ENCODE data around the gene PLD5.
"Not testable (repeated sequence)": the region's sequence is repeated elsewhere in the genome, so short reads cannot be mapped to it uniquely, and the experiment has no call there.

Gene PLD5

DNA sequence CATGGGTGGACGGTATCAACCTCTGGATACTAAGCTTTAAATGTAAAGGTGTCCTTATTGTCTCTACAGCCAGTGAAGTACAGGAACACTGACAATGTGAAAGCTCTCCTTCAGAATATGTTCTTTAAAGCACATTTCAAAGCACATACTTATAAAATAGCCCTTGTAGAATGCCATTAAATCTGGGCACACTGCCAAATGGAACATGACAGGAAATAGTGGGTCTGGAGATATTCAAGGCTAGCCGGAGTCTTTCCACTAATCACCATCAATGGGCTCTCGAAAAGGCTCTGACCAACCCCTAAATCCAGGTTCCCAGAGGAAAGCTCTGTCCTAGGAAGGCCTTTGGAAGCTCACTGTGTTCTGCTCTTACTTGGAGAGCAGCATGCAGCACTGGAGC is 46.6 kb downstream of the PLD5 start:
- DNase-seq: peak in 2 of 3 experiments; percentile 14 to 57

DNA sequence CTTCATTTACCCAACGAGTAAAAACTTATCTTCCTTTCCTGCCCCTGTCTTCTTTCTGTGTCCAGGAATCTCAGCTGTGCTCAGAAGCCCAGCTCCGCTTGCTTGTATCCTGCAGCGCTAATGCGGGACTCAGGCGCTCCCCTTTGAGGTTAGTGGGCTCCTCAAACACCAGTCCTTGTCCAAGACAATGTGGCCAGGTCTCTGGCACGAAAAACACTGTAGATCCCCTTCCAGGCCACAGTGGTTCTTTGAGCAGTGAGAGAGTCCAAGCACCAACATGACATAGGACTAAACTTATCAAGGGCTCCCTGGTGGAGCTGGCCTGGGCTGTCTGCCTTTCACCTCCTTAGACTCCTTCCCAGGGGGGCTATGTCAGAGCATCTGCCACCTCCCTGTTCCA is 53.7 kb downstream of the PLD5 start:
- no peak for DNase-seq

DNA sequence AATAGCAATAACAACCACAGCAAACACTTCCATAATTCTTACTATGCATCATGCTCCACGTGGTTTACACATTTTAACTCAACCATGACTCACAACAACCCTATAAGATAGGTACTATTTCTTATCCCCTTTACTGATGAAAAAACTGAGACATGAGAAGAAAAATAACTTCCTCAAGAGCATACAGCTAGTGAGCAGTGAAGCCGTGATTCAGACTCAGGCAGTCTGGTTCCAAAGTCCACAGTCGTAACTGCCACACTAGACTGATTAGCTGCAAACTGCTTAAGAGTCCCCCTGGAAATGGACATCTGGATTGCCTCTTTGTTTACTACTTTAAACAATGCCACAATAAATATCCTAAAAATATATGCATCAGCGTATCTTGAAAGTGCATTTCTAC is 55.7 kb downstream of the PLD5 start:
- DNase-seq: no peak

DNA sequence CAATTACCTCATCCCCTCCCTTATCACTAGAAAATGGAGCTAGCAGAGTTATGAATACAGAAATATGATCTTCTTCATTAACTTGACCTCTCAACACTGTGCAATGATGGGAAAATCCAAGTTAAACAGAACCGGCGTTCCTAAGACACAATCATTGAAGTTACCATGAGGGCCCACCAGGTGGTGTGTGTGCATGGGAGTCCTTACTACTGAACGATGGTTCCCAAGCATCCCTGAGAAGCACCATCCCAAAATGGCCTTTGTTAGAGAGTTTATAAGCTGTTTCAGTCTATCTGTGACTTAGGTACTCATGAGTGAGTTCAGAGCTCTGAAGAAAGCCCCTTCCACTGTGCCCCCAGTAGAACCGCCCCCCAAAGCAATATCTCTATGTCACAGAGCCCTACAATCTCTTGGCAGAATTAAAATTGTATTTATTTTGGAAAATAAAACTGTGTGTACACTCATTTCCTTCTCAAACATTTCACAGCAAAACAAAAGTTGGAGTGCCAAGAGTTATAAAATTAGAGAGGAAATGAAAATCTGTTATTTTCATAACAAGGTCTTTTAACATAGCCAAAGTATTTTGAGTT is 56.8 kb downstream of the PLD5 start:
- peak; percentile 6 to 64 (median 8) for DNase-seq

DNA sequence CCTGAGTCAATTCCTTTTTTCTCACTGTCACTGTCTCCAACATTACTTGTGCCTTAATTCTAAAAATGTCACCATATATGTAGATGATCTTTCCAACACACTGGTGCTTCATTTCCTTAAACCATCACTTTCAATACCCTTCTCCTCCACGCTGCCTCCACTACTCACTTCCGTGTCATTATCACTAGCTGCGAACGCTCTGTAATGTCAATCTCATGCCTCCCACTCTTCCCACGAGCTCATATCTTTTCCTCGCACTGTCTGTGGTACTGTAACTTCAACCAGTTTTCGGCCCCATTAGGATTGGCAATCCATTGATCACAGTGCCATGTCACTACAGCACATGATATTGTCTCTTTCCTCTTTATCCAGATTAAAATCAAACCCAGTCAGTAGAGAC is 61.6 kb downstream of the PLD5 start:
- DNase-seq: no peak

DNA sequence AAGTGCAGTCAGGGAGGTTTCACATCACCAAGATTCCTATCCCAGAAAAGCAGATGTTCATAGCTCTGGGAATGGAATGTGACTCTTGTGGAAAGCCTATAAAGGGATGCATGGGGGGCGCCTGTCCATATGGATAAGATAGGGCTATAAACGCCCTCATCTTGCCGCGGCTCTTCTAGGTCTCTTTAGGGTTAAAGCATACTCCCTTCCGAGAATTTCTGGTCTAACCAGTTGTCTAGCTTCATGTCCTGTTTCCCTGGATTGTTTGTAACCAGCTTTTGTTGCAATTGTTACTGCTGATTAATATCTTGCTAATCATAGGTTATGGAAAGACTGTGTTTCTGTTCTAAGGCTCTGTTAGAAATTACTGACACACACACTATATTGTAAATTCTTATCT is 64.8 kb downstream of the PLD5 start:
- DNase-seq: not testable (repeated sequence)

DNA sequence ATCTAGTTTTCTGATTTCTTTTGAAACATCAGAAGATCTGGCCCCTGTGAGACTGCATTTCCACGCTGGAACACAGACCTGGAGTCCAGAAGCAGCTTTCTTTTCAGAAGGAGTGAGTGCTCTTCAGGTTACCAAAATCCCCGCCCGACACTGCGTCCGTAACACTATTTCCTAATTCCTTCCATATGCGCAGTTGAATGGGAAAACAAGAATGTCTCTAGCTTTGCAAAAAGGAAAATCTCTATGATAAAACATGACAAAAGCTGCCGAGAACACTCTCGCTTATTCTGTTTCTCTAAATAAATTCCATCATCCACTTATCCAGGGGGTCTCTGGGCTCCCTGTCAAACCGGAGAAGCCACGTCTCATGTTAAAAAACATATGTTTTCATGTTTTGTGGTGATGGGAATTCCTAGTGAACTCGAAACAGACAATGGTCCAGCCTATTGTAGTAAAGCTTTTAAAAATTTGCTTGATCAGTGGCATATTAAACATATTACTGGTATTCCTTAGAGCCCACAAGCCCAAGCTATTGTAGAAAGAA is 67.7 kb downstream of the PLD5 start:
- no peak for DNase-seq

DNA sequence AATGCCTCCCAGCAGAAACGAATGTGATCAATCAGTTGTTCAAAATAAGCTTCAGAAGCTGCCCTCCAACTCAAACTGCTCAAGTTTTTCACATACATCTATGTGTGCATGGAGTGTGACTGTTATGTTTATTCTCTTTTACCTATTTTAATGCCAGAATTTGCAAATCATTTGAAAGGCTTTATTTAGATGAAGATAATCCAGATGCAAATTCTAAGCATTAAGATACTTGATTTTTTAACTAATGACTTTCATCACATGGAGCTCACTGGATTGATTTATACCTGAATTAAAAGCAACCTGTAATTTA is 69.5 kb downstream of the PLD5 start:
- DNase-seq: no peak

DNA sequence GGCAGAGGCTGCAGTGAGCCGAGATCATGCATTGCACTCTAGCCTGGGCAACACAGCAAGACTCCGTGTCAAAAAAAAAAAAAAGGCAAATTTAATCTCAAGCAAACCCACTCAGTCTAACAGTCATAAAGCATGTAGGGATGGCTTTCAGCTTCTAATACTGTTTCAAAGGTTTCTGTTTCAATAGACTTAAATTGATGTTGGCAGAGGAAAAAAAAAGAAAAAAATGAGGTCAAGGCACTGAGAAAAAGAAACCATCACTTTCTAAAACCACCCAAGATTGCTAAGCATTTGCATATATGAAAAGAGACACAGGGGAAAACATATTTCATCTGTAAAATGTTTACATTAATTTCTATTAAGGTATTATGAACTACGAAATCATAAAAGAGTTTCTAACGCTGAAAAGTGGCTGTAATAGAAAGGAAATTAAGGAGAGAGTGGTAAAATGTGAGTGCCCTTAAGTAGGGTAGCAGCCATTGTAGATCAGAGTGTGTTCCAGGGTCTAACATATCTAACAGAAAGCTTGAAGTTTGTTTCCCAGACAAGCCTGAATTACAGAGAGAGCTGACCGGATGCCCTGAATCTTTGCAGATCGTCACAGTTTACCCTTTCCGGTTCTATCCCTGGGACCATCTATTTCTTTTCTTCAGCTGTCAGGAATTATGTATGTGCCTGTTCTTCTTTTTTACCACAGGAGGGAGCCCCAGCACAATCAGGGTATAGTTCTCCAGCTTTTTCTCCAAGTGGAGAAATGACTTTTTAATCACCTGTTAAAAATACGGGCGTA is 70.0 kb downstream of the PLD5 start:
- peak in 2 of 3 experiments; percentile 12 to 72 for DNase-seq

DNA sequence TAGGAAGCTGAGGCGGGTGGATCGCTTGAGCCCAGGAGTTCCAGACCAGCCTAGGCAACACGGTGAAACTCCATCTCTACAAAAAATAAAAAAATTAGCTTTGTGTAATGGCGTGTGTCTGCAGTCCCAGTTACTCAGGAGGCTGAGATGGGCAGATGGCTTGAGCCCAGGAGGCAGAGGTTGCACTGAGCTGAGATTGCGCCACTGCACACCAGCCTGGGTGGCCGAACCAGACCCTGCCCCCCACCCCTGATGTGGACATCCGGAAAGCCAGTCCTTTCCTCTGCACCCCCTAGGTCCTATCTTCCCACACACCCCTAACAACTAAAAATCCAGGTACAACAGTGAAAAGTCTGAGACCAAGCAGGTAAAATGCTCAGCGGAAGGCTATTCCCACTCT is 71.9 kb downstream of the PLD5 start:
- no peak for DNase-seq

DNA sequence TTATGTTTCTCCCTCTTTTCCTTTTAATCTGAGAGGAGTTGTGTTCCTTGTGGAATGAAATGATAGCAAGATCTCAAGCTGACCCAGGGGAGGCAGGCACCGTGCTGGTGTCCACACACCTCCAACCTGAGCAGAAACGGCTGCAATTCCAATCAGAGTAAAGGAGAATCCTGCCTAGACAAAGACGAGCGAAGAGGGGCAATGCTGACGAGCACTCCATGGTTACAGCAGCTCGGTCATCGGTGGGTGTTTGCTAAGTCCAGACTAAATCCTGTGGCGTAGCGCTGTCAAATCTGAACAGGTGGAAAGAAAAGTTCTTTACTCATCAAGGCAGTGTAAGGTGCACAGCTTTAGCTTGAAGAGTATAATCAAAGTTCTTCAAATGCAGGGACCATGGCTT is 74.8 kb downstream of the PLD5 start:
- peak in 1 of 3 experiments; percentile 36 for DNase-seq

DNA sequence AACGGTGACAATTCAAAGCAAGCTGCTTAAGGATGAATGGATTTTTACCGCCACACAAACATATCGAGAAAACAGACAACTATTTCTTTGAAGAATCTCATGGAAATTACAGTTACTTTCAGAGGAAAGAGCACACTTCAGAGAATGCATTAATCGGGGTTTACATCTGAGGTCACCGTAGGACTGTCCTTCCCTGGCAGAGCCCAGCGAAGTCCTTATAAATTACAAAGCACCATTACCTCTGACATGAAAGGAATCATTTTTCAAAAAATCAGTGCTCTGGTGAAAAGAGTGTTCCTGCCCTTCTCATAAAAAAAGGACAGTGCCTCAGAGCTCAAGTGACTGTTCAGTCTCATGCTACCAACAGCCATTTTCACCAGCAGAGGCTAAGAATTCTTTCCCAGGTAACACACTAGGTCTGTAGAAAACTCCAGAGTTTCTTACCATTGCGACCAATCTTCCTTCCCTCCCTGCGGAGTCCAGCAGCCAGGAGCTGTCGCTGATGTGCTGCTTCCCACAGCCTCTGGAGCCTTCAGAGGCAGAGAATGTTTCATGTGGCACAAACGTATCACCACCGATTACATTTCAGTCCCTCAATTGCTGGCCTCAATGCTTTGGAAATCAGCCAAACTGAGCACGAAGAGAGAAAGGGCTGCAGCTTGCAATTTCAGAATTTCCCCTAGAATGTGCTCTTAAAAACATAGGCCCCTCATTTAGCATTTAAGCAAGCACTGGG is 75.4 kb downstream of the PLD5 start:
- DNase-seq: peak in 1 of 3 experiments; percentile 36

DNA sequence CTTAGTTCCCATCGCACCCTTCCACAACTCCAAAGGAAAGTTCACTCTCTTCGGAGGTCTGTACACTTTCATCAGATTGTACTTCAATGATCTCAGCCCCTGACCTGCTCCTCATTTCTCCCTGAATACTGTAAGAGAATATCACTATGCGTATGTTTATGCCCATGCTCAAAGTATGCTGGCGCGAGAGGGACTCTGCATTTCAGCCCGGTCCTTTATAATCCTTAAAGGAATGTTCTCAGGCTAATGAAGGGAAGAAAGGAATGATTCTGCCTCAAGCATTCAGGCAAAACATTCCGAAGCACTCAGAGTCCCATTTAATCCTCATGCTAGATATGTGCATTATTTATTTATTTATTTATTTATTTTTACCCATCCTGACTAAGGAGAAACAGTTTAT is 76.8 kb downstream of the PLD5 start:
- no peak for DNase-seq

DNA sequence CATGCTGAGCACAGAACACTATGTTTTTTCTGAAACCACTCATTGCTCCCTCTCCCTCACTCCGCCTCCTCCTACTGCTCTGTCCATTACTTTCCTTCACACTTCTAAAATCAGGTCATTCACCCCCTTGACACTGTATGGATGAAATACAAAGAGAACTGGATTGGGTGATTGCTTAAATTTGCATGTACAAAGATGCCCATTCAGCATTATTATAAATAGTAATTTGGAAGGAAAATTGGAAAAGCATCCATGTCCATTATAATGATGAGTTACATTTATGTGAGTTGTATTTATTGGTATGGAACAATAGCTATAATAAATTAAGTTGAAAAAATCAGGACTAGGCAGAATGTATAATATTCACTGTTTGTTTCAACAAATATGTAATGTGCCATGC is 83.7 kb downstream of the PLD5 start:
- DNase-seq: no peak

DNA sequence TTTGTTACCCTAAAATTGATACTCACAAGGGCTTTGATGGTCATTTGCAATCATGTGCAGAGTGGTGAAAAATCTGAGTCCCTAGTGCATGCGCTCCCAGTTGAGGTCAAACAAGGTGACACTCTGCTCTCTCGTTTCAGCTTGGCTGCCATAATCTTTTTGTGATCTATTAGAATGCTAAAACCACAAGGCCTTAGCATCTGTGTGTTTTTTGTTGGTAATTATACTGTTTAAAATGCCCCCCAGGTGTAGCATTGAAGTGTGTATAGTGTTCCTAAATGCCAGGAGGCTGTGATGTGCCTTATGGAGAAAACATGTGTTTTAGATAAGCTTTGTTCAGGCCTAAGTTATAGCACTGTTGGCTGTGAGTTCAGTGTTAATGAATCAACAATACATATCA is 89.3 kb downstream of the PLD5 start:
- DNase-seq: no peak

DNA sequence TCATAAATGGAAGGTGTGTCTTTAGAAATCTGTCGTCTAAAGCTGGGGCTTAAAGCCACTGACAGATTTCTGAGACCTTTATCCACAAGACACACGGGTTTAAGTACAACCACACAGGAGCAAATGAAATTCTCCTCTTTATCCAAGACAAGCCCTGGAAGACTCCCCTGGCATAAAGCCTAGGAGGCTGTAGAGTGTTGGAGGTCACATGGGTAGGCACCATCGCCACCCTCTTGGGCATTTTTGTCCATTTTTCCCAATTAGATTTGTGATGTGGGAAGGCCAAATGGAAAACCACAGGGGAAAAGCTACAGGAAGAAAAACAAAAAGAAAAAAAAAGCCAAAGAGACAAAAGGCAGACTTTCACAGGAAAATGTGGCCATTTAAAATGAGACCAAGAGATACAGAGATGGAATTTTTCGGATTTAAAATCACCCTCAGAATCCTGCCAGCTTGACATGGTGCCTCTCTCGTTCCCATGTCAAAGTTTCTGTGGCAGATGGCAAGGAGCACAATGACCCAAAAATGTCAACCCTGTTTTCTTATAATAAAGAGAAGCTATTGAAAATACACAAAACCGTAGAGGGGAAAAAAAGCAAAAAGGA is 91.9 kb downstream of the PLD5 start:
- DNase-seq: no peak

DNA sequence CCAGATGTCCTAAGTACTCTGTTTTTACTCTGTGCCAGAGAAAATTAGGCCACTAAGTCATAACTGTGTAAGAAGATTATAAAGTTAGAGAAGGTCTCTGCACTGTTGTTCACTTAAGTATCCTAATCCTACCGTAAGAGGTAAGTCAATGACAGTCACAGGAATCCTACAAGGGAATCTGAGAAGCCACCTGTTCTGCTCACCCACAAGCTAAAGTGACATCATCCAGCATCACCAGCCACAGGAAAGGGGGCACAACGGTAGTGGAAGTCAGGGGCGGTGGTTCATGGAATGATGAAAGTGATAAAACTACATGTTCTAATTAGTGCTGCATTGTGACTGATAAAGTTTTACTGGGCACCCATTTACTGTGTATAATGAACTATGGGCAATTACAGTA is 92.7 kb downstream of the PLD5 start:
- no peak for DNase-seq

DNA sequence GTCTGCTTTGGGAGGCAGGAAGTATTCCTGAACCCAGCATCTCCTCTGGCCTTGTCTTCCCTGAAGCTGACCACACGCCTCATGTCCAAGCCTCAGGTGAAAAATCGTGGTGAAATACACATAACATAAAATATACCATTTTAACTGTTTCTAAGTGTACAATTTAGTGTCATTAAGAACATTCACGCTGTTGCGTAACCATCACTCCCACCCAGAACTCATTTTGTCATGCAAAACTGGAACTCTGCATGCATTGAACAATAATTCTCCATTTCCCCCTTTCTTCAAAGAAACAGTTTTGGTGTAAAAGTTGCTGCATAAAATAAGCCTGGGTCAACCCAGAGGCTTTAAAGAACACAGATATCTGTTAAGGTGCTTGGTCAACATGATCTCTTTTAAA is 93.5 kb downstream of the PLD5 start:
- DNase-seq: no peak

DNA sequence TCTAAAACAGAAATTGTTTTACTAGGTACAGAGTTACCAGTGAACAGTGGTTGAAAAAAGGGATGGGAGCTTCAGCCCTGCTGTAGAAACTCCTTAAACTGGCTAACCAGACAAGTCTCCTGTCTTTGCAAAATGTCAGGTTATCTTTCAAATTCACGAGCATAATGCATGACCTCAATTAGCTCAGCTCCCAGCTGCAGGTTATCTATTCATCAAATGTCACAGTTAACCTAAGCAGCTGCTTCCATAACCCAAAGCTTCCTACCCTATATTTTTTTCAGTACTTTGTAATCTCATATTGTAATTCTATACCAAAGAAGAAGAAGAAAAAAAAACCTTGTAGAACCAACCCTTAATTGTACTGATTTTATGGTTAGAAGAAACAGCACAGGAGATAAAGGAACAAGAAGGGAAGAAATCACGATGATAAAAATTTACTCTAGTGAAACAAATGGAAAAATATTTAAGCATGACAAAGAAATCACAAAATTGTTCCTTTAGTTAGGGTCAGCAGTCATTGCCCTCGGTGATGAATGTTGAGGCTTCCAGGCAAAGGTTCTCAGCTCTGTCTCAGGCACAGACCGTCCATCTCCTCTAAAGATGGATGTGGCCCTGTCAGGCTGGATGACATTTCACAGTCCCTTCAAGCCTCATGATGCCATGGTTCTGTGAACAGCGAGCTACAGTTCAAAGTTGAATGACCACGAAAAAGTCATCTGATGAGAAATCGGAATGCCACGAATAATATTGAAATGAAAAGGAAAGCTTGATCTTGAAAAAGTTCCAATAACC is 95.9 kb downstream of the PLD5 start:
- no peak for DNase-seq

DNA sequence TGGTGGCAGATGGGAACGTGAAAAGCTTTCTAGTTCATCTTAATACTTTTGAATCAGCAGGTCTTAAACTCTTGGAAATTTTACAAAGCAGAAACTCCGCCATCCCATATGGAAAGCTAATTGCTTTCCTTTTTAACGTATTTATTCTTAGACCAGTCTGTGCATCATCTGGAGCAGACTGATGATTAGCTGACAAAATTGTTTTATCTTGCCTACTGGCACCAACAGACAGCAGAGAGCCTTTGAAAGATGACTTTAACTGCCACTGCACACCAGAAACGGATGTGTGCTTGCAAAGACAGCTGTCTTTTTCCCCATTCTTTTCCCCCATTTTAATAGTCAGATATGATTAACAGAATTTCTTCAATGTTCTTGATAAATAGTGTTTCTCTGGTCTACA is 97.0 kb downstream of the PLD5 start:
- no peak for DNase-seq

DNA sequence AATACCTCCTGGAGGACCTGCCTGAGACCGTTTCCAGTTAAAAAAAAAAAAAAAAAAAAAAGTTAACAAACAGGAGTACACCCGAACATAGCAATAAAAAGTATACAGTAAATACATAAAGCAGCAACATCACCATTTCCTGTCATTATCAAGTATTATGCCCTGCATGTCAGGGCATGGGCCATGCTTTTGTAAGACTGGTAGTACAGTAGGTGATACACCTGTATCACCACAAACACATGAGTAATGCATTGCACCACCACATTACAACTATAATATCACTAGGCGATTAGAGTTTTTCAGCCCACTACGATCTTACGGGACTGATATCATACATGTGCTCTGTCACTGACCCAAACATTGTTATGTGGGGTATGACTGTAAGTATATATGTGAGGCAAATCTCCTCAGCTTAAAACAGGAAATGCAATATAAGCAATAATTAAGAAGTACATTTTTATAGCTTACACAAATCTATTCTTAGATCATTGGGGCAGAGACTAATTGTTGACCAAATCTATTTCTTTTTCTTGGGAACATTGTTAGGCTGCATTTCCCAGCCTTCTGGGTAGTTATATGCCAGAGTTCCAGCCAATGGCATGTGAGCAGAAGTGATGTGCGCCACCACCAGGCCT is 98.1 kb downstream of the PLD5 start:
- no peak for DNase-seq

DNA sequence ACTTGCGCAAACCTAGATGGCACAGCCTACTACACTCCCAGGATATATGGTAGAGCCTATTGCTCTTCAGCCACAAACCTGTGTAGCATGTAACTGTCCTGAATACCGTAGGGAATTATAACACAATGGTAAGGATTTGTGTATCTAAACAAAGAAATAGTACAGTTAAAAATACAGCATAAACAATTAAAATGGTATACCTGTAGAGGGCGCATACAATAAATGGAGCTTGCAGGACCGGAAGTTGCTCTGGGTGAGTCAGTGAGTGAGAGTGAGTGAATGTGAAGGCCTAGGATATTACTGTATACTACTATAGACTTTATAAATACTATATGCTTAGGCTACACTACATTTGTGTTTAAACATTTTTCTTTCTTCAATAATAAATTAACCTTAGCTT is 99.3 kb downstream of the PLD5 start:
- DNase-seq: no peak

Measured in NCI-H1417 (cell line).